Limb (tissue), 2 donors: ENCODE results near the gene CCDC88C.
"Not testable (repeated sequence)": the region's sequence is repeated elsewhere in the genome, so short reads cannot be mapped to it uniquely, and the experiment has no call there.

Source experiments
- DNase-seq, 2 donors: peaks; one replicate each; pipeline ENCODE4 v3.0.0-alpha.2; 2016; ENCODE audit errors: extremely low spot score in 2 of 2

The CCDC88C gene, protein sequence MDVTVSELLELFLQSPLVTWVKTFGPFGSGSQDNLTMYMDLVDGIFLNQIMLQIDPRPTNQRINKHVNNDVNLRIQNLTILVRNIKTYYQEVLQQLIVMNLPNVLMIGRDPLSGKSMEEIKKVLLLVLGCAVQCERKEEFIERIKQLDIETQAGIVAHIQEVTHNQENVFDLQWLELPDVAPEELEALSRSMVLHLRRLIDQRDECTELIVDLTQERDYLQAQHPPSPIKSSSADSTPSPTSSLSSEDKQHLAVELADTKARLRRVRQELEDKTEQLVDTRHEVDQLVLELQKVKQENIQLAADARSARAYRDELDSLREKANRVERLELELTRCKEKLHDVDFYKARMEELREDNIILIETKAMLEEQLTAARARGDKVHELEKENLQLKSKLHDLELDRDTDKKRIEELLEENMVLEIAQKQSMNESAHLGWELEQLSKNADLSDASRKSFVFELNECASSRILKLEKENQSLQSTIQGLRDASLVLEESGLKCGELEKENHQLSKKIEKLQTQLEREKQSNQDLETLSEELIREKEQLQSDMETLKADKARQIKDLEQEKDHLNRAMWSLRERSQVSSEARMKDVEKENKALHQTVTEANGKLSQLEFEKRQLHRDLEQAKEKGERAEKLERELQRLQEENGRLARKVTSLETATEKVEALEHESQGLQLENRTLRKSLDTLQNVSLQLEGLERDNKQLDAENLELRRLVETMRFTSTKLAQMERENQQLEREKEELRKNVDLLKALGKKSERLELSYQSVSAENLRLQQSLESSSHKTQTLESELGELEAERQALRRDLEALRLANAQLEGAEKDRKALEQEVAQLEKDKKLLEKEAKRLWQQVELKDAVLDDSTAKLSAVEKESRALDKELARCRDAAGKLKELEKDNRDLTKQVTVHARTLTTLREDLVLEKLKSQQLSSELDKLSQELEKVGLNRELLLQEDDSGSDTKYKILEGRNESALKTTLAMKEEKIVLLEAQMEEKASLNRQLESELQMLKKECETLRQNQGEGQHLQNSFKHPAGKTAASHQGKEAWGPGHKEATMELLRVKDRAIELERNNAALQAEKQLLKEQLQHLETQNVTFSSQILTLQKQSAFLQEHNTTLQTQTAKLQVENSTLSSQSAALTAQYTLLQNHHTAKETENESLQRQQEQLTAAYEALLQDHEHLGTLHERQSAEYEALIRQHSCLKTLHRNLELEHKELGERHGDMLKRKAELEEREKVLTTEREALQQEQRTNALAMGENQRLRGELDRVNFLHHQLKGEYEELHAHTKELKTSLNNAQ (N-terminal part only)

DNA sequence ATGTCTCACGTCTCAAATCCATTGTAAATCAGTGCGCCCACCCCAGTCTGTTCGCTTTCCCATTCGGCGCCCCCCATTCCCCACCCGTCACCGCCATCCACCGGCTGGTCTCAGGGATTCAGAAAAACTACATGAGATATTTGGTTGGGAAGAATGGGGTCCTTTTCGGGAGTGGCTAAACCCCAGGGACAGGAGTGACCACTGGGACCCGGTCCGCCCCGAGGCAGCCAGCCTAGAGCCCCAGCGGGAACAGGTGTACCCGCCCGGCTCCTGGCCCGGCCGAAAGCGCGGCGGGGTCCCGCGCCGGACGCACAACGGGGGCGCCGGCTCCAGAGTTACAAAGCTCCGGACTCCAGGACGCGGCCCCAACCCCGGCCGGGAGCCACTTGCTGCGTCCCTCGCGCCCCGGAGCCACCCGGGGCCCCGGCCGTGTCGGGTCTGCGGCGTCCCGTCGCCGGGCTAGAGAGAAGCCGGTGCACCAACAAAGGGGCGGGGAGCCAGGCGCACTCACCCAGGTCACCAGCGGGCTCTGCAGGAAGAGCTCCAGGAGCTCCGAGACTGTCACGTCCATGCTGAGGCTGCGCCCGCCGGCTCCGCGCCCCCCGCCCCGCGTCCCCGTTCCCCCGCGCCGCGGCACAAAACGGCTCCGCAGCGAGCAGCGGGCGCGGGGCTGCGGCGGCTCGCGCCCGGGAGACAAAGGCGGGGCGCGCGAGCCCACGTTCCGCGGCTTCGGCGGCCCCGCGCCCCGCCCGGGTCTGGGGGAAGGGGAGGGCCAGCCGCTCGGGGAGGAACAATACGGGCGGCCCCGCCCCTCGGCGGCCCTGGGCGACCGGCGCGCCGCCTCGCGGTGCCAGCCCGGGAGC, at the start of gene CCDC88C:
CCDC88C (minus strand) TSS at position 701 of the 863 bp plus-strand sequence; CDS start at position 571, 130 bp downstream.
- peak; percentile 43 to 80 for DNase-seq

DNA sequence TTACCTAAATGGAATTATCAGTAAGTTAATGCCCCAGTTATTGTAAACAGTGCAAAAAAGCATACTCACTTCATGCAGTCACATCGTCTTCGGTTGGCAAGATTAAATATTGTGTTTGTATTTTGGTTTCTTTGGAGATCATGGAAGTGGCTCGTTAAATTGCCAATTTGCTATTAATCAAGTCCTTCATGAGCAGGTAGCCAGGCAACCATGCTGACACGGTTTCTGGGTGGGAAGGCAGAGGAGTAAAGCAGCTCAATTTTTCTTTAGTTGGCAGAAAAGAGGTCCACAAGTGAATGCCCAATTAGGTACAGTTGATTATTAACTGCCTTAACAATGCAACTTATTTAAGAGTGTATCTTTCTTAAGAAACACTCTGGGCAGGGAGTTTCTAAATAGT, 48.6 kb upstream of the CCDC88C start:
- DNase-seq = no peak

DNA sequence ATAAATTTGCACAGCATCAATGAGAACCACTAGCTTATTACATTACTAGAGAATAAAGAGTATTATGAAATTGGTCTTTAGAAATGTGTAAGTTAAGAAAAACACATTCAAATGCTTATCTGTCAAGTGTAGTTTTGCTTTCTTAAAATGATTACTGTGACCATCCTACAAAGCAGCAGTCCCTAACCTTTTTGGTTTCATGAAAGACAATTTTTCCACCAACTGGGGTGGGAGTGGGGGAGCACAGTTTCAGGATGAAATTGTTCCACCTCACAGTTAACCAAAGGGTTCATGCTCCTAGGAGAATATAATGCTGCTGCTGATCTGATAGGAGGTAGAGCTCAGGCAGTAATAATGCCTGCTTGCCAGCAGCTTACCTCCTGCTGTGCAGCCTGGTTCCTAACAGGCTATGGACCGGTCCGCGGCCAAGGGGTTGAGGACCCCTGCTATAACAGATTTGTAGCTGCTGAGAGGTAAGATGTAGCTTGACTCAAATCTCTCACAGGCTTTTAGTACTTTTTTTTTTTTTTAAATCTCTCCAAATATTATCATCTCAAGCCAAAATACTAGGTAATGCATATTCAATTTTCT, 47.1 kb upstream of the CCDC88C start:
- DNase-seq = no peak

DNA sequence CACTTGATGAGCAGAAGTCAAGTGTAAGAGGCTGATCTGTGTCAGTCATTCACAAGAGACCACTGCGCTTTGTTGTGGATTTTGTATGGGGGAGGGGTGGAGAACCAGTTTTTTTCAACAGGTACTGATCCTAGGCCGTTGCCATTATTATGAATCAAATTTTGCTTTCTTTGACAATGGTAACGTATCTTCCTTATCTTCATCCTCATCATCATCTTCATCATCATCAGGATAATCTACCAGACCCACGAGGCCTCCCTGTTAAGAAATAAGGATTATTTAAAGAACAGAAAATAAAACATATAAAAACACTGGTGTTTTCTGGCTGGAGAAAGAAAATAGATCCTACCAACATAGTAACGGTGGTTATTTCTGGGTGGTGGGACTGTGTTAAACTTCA, 41.0 kb upstream of the CCDC88C start:
- DNase-seq = no peak

DNA sequence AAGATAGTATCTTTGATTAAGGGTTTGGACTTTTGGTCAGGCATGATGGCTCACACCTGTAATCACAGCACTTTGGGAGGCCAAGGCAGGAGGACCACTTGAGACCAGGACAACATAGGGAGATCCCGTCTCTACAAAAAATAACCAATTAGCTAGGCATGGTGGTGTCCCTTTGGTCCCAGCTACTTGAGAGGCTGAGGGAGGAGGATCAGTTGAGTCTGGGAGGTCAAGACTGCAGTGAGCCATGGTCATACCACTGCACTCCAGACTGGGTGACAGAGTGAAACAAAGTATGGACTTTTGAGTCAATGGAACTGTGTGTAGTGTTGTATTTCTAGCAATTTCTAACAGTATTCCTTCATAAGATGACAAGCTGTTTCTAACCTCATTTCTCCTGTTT, 38.7 kb upstream of the CCDC88C start:
- no peak for DNase-seq

DNA sequence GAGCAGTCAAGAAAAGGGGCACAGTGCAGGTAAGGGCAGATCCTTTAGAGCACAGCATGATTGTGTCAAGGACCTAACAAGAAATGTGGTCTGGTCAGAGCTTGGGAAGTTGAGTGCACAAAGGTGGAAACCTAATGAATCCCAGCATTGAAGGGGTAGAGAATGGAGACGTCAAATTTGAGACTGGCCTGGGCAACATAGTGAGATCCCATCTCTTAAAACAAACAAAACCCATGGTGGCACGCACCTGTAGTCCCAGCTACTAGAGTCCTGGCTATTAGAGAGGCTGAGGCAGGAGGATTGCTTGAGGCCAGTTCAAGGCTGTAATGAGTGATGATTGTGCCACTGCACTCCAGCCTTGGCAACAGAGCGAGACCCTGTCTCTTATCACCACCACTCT, 37.0 kb upstream of the CCDC88C start:
- no peak for DNase-seq

DNA sequence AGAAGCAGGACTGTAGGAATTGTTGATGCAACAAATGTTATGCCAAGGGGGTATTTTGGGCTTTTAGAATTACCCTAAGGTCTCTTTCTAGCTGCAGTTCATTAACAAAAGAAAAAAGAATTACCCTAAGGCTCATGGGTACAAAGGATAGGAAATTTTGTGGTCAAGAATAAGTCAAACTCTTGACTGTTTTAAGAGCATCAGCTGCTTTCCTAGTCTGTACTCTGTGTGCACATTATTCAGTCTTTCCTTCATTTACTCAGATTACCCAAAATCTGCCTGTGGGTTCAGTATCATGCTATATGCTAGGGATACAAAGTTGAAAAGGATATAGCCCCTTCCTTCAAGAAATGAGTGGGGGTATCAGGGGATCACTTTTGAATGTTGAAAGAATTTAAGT, 36.5 kb upstream of the CCDC88C start:
- no peak for DNase-seq

DNA sequence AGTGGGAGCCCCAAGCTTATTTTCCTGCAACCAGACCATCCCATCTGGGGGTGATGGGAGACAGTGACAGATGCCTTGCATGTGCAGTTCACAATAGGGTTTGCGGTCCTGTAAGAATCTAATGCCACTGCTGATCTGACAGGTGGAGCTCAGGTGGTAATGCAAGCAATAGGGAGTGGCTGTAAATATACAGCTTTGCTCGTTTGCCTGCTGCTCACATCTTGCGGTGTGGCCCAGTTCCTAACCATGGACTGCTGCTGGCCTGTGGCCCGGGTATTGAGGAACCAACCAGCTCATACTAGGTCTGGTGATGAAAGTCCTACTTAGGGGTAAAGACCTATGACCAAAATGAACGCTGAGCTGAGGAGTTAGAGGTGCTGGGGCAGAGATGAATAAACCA, 36.1 kb upstream of the CCDC88C start:
- no peak for DNase-seq

DNA sequence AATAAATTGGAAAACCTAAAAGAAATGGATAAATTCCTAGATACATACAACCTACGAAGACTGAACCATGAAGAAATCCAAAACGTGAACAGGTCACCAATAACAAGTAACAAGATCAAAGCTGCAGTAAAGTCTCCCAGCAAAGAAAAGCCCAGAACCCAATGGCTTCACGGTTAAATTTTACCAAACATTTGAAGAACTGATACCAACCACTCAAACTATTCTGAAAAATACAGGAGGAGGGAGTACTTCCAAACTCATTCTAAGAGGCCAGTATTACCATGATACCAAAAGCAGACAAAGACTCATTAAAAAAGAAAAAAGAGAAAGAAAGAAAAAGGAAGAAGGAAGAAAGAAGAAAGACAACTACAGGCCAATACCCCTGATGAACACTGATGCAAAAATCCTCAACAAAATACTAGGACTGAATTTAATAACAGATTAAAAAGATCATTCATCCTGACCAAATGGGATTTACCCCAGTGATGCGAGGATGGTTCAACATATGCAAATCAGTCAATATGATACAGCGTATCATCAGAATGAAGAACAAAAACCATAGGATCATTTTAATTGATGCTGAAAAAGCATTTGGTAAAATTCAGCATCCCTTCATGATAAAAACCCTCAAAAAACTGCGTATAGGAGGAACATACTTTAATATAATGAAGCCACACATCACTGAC, 26.9 kb upstream of the CCDC88C start:
- no peak for DNase-seq

DNA sequence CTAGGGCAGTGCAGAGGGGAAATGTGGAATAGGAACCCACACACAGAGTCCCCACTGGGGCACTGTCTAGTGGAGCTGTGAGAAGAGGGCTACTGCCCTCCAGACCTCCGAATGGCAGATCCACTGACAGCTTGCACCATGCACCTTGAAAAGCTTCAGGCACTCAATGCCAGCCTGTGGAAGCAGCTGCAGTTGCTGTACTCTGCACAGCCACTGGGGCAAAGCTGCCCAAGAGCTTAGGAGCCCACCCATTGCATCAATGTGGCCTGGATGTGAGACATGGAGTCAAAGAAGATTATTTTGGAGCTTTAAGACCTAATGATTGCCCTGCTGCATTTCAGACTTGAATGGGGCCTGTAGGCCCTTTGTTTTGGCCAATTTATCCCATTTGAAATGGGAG, 21.7 kb upstream of the CCDC88C start:
- no peak for DNase-seq

DNA sequence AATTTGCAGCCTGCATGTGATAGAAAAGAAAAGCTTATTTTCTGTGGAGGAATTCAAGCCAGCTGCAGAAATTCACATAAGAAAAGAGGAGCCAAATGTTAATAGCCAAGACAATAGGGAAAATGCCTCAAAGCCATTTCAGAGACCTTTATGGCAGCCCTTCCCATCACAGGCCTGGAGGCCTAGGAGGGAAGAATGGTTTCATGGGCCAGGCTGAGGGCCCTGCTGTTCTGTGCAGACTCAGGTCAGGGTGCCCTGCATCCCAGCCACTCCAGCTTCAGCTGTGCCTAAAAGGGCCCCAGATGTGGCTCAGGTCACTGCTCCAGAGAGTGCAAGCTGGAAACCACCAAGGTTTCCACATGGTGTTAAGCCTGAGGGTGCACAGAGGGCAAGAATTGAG, 21.2 kb upstream of the CCDC88C start:
- DNase-seq = no peak

DNA sequence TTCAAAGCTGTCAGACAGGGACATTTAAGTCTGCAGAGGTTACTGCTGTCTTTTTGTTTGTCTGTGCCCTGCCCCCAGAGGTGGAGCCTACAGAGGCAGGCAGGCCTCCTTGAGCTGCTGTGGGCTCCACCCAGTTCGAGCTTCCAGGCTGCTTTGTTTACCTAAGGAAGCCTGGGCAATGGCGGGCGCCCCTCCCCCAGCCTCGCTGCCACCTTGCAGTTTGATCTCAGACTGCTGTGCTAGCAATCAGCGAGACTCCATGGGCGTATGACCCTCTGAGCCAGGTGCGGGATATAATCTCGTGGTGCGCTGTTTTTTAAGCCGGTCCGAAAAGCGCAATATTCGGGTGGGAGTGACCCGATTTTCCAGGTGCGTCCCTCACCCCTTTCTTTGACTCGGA, 18.6 kb upstream of the CCDC88C start:
- DNase-seq = not testable (repeated sequence)

DNA sequence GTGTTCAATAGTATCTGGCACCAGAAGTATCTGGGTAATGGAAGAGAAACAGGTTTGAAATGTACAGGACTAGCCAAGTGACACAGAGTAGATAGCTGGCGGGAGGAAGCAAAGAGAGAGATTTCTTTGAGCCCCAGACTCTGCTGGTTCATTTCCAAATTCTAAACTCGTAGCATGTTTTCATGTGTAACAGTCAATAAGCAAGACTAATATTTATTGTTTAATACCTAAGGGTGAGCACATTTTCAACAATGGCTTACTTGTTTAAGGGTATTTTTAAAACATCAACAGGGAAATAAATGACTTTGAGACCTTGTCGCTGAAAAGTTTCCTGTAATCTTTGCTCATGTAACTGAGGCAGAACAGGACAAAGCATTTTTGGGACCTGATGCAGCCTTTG, 11.8 kb upstream of the CCDC88C start:
- no peak for DNase-seq

DNA sequence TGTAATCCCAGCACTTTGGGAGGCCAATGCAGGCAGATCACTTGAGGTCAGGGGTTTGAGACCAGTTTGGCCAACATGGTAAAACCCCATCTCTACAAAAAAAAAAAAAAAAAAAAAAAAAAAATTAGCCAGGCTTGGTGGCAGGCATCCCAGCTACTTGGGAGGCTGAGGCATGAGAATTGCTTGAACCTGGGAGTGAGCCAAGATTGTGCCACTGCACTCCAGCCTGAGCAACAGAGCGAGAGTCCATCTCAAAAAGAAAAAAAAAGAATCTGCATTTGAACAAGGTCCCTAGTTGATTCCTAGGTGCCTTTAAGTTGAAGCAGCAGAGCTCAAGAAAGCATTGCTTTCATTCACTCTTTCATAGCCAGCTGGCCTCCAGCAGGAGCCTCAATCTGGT, 11.3 kb upstream of the CCDC88C start:
- DNase-seq = not testable (repeated sequence)

DNA sequence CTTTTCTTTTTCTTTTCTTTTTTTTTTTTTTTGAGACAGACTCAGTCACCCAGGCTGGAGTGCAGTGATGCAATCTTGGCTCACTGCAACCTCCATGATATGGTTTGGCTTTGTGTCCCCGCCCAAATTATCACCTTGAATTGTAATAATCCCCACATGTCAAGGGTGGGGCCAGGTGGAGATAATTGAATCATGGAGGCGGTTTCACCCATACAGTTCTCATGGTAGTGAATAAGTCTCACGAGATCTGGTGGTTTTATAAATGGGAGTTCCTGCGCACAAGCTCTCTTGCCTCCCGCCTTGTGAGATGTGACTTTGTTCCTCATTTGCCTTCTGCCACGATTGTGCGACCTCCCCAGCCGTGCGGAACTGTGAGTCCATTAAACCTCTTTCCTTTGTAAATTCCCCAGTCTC, 7.9 kb upstream of the CCDC88C start:
- DNase-seq = not testable (repeated sequence)

DNA sequence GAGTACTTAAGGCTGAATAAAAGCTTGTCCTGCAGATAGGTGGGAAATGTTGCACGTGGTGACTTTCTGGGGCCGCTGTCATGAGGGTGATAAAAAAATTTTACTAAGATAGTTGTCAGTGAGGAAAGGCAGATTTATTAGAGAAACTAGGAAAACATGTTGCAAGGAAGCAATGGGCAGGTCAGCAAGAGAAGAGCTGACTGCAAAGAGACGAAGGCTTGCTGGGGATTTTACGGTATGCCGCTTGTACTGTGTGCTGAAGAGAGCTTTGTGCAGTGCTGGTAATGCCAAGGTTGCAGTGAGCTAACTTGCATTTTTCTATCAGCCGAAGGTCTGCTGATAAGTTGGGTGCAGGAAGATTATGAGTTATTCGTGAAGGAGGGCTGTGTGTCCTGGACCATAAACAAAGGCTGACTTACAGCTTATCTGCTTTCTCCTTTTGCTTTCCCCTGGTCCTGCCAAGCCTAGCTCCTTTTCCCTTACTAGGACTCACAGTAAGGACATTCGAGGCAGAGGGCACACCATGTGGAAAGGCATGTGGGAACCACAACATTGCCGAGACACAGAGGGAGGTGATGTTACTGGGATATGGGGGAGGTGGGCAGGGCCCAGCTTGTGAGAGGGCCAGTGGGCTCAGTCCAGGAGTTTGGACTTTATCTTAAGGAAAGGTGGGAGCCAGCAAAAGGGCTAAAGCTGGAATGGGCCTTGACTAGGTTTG, 7.4 kb upstream of the CCDC88C start:
- DNase-seq = no peak

DNA sequence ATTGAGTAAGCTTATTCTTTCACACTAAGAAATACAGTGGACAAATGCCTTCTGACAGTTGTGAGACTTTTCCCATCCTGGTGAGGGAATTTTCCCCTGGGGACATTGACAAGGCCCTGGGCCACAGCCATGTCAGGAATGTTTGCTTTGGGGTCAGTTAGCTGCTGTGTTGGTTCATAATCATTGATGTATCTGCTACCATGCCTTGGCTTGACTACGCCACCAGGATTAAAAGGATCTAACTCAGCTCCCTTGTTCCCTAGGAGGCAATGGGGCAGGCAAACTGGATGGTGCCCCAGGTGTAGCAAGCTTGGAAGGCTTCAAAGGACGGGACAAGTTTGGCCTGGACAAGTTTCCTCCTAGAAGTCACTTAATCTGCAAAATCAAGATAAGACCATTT, 3.1 kb upstream of the CCDC88C start:
- no peak for DNase-seq

DNA sequence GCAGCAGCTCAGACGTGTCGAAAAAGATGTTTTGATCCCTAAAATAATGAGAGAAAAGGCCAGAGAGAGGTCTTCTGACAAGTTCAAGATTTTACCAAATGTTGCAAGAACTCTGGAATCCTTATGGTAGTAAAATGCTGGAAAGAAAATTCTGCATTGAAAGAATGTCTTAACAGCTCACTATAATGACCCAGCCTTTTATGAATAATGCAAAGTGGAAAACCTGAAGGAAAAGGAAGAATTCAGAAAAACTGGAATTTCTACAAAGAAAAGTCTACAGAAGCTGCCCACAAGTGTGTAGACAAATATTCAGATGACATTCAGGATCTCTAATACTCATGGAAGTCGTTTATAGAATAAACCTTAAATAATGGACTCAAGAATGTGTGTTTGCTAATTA, 1.8 kb upstream of the CCDC88C start:
- DNase-seq = no peak

DNA sequence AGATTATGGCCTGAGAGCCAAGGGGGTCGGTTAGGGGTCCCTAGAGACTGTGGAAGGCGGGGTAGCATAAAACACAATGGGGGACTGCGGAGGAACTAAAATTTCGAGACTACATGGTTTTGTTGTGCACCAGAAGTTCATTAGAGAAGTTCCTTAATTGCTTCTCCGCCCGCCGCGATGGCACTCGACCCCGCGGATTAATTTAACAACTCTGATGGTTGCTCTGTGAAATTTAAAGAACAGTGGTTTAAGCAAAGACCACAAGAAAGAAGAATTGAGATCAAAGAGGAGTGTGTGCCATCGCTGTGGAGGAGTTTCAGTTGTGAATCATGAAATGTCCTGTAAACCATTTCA, 1.4 kb upstream of the CCDC88C start:
- DNase-seq = no peak
